Lower leg skin (tissue), 4 donors: ENCODE data around the gene CRISPLD2. TPM values are rescaled to one million over a fixed set of nuclear protein-coding genes. Genes with fewer than 3 reads are reported as not detected.

Experiments used
- DNase-seq, 2 donors: peaks; one replicate each; pipeline ENCODE4 v3.0.0-alpha.2; 2019; ENCODE audit warnings: low spot score in 2 of 2
- H3K4me3 ChIP-seq: fragments of 200-600 bp; sonication (generic); 2 replicates; pipeline ENCODE4 v1.5.1; 2017; ENCODE audit warnings: mild to moderate bottlenecking, low read depth; ENCODE audit not compliant: poor library complexity, severe bottlenecking
- POLR2A ChIP-seq, 2 donors: fragments of 450-650 bp; IDR thresholded peaks; one replicate each; pipeline ENCODE4 v1.6.1; 2016 to 2017; ENCODE audit warnings: antibody characterized with exemption in 2 of 2, mild to moderate bottlenecking in 1 of 2, moderate library complexity in 1 of 2
- WGBS, 2 donors: methylation state at CpG; one replicate each; pipeline ENCODE4 v1.1.5; 2018; 5-methylcytosine and 5-hydroxymethylcytosine counted together
- intact Hi-C: fragments of 100-400 bp; cut with DNase I; formaldehyde crosslinking; loops from one replicate; pipeline ENCODE4 v1.15.0; 2023; ENCODE audit warnings: low total_unique reads
- total RNA-seq, 4 donors: library from RNA; depleted of rRNA; stranded (reverse); fragments of >200 nt; gene quantifications; one replicate each; pipeline ENCODE4 v1.1.0, GENCODE V29; 2016
- TF ChIP-seq, protein P1 (sequence below), 3 donors: fragments of 450-650 bp; IDR thresholded peaks; one replicate each; pipeline ENCODE4 v1.5.1; 2016; ENCODE audit warnings: antibody characterized with exemption in 3 of 3, mild to moderate bottlenecking in 3 of 3, moderate library complexity in 2 of 3

CRISPLD2 gene
- total RNA-seq, 4 donors from 2014 or later, result 48.0 to 105 (median 69.5) TPM

DNA sequence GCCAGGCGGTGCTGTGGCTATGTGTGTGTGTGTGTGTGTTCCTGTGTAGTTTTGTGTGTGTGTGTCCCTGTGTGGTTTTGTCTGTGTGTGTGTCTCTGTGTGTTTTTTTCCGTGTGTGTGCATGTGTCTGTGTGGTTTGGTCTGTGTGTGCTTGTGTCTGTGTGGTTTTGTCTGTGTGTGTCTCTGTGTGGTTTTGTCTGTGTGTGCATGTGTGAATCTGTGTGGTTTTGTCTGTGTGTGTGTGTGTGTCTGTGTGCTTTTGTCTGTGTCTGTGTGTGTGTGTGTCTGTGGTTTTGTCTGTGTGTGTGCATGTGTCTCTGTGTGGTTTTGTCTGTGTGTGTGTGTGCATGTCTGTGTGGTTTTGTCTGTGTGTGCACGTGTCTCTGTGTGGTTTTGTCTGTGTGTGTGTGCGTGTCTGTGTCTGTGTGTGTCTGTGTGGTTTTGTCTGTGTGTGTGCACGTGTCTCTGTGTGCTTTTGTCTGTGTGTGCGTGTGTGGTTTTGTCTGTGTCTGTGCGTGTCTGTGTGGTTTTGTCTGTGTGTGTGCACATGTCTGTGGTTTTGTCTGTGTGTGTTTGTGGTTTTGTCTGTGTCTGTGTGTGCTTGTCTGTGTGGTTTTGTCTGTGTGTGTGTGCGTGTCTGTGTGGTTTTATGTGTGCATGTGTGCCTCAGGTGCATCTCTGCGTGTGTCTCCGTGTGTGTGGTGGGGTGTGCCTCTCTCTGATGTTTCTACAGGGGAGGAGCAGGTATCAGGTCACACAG lies 129.2 kb downstream of the CRISPLD2 start:
- 56 to 69% methylated on average over 10 of the region's 10 CpGs for WGBS, 2 donors
- TF ChIP-seq, protein P1, sequence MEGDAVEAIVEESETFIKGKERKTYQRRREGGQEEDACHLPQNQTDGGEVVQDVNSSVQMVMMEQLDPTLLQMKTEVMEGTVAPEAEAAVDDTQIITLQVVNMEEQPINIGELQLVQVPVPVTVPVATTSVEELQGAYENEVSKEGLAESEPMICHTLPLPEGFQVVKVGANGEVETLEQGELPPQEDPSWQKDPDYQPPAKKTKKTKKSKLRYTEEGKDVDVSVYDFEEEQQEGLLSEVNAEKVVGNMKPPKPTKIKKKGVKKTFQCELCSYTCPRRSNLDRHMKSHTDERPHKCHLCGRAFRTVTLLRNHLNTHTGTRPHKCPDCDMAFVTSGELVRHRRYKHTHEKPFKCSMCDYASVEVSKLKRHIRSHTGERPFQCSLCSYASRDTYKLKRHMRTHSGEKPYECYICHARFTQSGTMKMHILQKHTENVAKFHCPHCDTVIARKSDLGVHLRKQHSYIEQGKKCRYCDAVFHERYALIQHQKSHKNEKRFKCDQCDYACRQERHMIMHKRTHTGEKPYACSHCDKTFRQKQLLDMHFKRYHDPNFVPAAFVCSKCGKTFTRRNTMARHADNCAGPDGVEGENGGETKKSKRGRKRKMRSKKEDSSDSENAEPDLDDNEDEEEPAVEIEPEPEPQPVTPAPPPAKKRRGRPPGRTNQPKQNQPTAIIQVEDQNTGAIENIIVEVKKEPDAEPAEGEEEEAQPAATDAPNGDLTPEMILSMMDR (IDR thresholded peaks at IDR 0.05), result peak in 1 of 3 donors; percentile 94
- no peak for TF ChIP-seq POLR2A (IDR thresholded peaks at IDR 0.05)
- intact Hi-C loops, result no loop called here
- H3K4me3 ChIP-seq, result no peak overlapping the region
- no peak for DNase-seq

DNA sequence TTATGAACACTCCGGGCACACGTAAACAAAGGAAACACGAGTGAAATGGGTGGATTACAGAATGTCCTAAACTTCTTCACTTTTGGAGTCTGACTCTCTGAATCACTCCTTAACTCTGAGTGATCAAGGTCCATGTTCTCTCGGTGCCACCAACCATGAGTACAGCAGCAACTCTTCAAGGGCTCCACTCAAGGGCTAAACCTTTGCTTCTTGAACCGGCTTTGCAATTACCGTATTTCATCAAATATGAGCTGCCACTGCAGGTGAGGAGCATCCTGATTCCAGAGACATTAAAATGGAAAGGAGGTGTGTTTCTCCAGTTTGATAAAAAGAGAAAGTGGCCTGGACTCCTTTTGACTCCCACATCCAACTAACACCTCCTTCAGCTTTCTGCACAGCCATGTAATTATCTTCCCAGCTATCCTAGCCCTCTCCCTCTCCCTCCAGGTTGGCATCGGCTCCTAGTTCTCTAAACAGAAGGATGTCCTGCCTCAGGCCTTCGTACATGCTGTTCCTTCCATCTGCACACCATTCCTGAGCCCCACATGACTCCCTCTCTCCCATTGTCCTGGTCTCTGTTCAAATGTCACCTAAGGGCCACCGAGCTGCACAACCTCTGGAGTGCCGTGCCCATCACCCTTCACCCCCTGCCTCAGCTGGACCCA lies 130.1 kb downstream of the CRISPLD2 start:
- TF ChIP-seq POLR2A (IDR thresholded peaks at IDR 0.05), result no peak
- TF ChIP-seq, protein P1 (IDR thresholded peaks at IDR 0.05), result no peak
- intact Hi-C loops, result loop anchor here (5.0 kb wide), 1 partner anchor 188 kb away; no protein-coding TSS in a partner anchor
- H3K4me3 ChIP-seq, result no peak overlapping the region
- WGBS, 2 donors, result 86 to 90% methylated on average over 10 of the region's 10 CpGs
- no peak for DNase-seq

DNA sequence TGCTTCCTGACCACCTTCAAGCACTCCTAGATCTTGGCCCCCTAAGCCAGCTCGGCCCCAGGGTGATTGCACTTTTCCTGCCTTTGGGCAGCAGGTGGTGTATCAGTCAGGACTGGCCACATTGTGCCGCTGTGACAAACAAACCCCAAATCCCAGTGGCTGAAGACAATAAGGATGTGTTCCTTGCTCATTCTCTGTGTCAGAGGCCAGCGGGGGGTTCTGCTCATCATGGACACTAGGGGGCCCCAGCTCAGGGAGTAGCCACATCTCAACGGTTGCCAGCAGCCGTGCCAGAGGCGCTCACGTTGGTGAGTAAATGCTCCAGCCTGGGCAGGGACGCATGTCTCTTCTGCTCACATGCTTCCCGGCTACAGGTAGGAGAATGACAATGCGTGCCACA lies 131.1 kb downstream of the CRISPLD2 start:
- DNase-seq, result no peak
- no peak overlapping the region for H3K4me3 ChIP-seq
- intact Hi-C loops, result loop anchor here (5.0 kb wide), 1 partner anchor 189 kb away; no protein-coding TSS in a partner anchor
- WGBS, 2 donors, result 91 to 93% methylated on average over 5 to 10 of the region's 10 CpGs
- no peak for TF ChIP-seq POLR2A (IDR thresholded peaks at IDR 0.05)
- TF ChIP-seq, protein P1 (IDR thresholded peaks at IDR 0.05), result no peak

DNA sequence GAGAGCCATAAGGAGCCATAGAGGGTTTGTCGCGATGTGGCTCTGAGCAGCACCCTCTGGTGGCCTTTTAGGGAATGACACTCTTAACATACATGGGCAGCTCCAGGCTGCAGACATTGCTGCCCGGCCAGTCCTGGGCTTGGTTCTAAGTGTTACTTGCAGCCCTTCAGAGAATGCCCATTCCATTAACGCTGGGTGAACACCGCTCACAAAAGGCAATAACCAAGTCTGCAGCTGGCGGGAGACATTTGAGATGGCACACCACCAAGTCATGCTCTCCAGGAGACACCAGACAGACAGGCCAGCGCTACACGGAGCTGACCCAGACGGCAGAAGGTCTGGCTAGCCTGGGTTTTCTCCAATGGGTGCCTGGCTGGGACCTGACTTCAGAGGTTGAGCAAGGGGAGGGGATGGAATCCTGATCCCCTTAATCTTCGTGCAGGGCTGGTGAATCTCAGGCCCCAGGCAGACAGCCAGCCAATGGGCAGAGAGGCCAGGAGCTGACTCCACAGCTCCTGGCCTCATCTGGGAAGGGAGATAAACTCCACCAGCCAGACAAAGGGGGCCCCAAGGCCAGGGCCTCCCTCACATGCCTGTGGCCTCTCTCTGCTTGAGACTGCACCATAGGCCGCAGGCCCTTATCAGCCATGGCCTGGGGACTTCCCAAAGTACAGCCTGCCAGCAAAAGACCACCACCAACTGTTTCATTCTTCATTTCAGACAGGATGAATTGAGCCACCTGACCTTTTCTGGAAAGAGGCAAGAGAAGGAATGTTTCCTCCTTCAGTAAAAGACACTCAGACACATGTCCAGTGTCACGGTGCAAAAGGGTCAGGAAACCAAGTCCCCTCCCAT lies 132.8 kb downstream of the CRISPLD2 start:
- H3K4me3 ChIP-seq, result no peak overlapping the region
- intact Hi-C loops, result loop anchor here (5.0 kb wide), 1 partner anchor 190 kb away; no protein-coding TSS in a partner anchor
- DNase-seq, result peak; percentile 84 to 94
- 43 to 46% methylated on average over 12 of the region's 12 CpGs for WGBS, 2 donors
- TF ChIP-seq, protein P1 (IDR thresholded peaks at IDR 0.05), result peak in 1 of 3 donors; percentile 56
- TF ChIP-seq POLR2A (IDR thresholded peaks at IDR 0.05), result no peak

DNA sequence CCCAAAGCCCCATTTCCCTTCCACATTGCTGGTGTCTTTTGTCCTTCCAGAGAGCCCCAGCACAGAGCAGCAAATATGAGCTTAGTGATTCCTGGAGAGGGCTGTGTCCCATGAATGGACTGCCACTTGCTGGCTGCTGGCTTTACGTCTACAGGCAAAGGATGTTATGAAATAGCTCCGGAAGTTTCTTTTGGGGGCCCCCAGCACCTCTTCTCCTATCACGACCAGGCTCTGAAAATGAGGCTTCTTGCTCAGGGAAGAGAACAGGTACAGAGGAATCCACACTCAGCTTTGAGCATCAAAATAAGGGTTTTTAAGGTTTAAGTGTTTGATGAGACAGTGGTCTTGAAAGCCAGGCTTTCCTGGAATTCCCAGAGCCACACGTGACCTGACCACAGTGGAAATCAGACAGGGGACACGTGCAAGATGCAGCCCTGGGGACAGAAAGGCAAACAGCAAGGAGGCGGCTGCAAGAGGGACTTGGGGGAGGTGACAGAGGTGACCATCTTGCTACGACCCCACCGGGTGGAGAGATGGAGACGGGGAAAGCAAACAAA lies 133.5 kb downstream of the CRISPLD2 start:
- no peak for TF ChIP-seq POLR2A (IDR thresholded peaks at IDR 0.05)
- TF ChIP-seq, protein P1 (IDR thresholded peaks at IDR 0.05), result no peak
- DNase-seq, result no peak
- H3K4me3 ChIP-seq, result no peak overlapping the region
- WGBS, 2 donors, result 84% methylated on average over 9 of the region's 9 CpGs
- intact Hi-C loops, result loop anchor here (5.0 kb wide), 1 partner anchor 191 kb away; no protein-coding TSS in a partner anchor
